RCC 7860 (cell line): ENCODE measurements around the gene CADPS2.

ENCODE experiments used
- DNase-seq: peaks from one replicate; pipeline ENCODE4 v3.0.0-alpha.2; 2015; ENCODE audit warnings: low spot score
- FAIRE-seq: peaks from 2 replicates; lab custom pipeline; 2012; peaks lifted over from hg19 to GRCh38; lab: Jason Lieb, UNC

CADPS2 gene

DNA sequence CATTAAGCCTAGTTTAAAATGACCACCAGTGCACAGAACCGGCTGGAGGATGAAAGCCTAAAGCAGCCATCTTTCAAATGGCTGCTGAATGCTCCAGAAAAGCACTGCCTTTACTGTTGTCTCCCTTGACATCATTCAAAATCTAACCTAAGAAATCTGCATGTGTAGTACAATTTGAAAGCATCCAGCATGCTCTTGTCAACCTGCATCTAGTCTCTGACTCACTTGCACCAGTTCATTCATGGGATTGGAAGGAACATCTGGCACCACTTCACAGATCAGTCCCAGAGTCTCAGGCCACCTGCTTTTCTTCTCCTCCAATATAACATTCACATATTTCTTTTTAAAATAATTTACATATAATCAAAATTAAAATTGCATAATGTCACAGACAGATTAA, 263.6 kb downstream of the CADPS2 start:
- DNase-seq: no peak
- FAIRE-seq: no peak

DNA sequence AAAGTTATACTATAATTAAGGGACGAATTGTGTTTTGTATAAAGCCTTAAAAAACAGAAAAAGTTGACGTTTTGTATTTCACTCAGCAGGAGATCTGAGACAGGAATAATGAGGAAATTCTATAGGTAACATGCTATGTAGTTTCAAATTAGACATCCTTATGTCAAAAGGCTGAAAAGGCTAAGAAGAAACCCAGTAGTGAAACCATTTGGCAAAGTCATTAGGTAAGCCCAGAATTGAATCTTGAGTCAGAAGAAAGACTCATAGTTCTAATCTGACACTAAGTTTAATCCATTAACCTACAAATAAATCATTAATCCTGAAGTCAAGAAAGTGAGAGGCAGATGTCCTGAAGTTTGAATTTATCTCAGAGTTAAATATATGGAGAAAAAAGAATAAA, 266.6 kb downstream of the CADPS2 start:
- no peak for FAIRE-seq
- DNase-seq: no peak

DNA sequence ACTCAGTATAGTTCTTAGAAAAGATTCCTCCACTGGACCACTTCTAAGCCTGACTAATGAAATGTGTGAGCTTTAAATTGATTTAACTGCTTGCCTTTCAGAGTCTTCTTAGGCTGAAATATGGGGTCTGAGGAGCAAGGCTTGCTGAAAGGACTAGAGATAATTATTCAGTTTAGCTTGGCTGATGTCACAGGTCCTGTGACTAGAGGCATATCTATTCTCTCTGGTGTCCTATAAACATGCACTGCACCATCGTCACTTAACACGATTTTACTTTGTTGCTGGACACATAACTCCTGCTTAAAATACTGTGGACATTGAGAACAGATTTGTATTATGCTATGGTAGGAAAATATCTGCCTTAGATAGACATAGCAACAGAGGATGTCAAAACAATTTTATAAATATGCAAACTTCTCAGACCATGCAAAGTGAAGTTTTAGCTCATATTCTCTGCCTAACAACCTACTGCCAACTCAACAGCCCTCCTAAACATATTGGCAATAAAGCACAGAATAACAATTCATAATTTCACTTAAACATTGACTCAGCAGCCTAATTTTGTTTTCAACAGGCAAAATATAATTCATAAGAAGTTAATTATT, 267.6 kb downstream of the CADPS2 start:
- DNase-seq: no peak
- FAIRE-seq: no peak

DNA sequence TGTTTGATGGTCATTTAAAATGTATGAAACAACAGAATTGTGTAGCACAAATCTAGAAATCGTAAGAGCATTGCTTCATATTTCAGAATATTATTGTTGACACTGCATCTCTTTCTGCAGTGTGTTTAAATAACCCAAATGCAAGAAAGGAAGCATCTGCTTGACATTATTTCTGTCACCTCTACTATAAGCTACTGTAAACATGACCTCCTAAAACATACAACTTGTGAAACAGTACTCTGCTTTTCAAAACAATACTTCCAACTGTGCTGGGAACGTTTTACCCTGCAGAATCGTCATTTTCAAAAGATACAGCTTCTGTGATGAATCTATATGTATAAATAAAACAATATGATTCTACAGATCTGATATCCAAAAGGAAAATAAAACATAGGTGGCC, 269.3 kb downstream of the CADPS2 start:
- FAIRE-seq (no peak), DNase-seq (no peak)

DNA sequence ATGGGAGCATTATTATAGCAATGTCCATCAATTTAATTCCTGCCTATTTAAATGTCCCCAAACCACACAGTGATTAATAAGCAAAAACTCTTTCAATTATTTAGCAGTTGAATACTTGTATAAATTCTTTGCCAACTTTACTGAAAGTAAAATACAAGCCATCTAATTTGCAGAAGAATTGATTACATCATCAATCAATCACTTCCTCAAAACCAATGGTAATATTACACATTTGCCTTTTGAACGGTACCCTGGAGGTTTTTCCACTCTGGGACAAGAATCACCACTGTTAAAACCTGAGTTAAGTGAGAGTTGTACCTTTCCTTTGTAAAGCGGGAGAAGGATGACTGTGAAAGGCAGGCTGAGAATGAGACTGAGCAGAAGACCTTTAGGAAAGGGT, 280.3 kb downstream of the CADPS2 start:
- FAIRE-seq (no peak), DNase-seq (no peak)

DNA sequence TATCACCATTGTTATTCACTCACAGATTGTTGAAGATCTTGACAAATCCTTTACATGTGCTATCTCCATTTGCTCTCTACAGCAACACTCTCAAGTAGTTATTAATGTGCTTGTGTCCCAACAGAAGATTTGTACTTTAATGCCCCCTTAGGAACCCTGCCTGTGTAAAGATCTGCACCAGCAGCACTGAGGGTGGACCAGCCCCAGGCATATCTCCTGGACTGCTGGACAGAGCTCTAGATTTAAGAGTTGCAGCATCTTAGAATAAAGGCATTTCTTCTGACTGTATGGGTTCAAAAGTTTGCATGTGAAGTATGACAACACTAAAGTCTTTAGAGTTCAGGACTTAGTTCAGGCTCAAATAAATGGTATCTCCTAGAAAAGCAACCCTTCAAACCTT, 282.0 kb downstream of the CADPS2 start:
- DNase-seq: no peak
- FAIRE-seq: no peak

DNA sequence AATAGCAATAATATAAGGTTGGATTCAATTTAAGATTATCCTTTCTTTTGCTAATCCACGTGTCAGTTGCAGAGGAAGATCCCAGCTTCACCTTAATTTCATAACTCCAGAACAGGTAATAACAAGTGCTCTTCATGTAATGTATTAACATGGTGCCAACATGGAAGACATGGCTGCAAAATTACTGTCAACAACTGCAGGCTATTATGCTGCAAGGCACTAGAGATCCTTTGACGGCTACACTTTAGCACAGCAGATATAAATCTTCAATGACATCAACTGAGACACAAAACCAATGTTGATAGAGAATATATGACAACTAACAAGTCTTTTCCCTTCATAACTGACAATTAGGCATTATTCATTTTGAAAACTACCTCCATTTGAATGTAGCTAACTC, 283.5 kb downstream of the CADPS2 start:
- DNase-seq (no peak), FAIRE-seq (no peak)

DNA sequence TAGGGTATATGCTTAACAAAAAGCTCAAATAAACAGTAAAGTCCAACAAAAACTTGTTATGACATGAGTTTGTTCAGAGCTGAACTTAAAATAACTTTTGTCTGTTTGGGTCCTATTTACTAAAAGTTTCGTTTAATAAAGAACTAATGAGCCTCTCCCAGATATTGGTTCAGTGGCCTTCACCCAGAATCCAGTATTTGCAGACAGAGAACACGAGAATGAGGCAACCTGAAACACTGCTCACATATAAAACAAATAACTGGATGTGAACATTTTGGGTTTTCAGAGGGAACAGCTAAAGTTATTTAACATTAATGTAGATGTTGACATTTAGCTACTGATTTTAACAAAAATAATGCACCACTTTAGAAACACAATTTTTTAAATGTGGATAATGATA, 285.6 kb downstream of the CADPS2 start:
- DNase-seq (no peak), FAIRE-seq (no peak)

DNA sequence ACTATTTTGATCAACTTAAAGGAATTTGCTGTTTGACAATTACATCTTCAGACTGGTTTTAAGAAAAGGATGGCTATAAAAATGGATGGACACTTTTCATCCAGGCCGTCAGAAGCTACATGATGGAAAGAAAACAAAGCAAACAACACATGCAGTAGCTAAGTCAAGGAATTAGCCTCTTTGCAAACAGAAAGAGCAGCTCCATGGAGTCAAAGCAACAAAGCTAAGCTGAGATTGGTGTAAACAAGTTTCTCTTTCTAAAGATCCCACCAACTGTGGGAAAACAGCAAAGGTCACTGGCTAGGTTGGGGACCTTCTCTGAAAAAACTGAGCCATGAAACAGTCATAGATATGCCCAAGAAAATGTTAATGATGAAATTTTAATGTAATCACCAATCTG, 286.2 kb downstream of the CADPS2 start:
- DNase-seq (no peak), FAIRE-seq (no peak)

DNA sequence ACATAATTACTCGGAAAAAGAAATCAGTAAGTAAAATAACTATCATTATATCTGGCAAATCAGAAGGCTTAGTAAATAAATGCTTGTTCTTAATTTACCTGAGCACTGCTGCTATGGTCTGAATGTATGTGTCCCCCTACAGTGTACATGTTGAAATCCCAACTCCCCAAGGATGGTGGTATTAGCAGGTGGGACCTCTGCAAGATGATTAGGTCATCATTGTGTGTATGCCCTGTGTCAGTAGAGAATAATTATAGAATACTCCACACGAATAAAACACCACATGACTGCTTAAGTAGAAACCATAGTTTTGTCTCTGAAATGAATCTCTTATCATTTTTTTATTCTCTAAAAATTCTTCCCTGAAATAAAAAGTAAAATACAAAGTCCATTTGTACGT, 289.0 kb downstream of the CADPS2 start:
- no peak for FAIRE-seq

DNA sequence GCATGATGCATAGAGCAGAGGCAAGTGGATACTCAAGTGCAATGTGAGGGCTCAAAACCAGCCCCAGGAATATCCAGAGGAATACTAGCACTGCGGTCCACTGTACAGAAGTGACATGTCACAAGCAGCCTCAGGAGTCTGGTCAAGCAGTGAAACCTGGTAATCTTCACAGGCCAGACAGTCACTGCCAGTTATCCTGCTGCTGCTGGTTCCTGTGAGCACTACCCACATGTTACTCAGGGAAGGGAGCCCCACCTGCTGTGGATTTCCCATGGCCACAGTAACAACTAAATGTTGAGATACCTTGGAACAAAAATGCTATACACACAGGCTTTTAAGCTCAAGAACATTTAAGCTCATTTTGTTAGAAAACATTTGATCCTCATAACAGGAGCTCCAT, 290.4 kb downstream of the CADPS2 start:
- DNase-seq (no peak), FAIRE-seq (no peak)

More for the DNA sequence above, 289.0 kb downstream of the CADPS2 start:
- DNase-seq: no peak

DNA sequence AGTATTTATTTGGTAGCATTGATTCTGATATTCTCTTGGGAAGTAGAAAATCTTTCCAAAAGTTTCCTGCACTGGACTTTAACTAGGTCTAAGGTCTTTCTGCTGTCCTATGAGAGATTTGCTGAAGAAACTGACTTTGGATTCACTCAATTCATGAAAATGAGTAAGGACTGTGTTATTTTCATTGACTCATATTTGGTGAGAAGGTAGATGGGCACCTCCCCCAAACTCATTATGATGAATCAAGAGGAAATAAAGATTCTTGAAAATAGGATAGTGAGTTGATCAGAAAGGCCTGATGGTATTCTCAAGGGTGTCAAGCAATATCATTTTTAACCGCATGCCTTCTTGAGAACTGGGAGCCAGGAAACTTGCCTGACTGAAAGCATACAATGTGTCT, 297.6 kb downstream of the CADPS2 start:
- FAIRE-seq (no peak), DNase-seq (no peak)

DNA sequence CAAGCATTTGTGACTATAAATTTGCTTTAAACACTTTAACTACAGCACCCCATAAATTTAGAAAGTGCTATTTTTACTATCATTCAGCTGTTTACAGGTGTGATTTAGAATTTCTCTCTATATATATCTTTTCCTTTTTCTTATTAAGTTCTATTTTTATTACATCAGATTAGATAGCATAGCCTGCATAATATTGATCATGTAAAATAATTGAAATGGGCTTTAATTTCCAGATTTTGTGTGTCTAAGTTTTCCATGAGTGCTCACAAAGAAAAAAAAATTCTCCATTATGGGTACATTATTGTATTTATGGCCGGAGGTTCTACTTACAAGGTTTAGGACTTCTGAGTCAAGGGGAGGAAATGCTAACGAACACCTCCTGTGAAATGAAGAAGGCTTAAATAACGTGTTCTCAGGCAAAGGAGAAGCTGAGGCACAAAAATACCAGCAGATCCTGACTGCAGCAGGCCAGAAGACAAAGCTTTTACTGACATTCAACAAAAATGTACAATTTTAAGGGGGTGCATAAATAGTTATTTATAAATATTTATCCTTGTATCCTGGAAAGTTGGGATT, 301.5 kb downstream of the CADPS2 start:
- FAIRE-seq: no peak
- DNase-seq: no peak

DNA sequence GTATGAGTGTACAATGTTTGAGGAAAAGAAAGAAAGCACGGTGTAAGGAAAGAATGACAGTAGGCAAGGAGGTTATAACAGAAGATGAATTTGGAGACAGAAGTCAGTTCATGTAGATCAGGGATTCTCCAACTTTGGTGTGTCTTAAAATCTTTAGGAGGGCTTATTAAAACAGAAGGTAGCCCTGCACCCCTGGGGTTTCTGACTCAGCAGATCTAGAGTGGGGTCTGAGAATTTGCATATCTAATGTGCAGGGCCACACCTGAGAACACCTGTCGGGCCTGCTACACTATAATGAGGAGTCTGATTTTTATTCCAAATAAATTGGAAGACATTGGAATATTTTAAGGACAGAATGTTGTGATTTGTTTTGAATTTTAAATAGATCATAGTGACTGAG, 307.9 kb downstream of the CADPS2 start:
- no peak for FAIRE-seq
- DNase-seq: no peak

DNA sequence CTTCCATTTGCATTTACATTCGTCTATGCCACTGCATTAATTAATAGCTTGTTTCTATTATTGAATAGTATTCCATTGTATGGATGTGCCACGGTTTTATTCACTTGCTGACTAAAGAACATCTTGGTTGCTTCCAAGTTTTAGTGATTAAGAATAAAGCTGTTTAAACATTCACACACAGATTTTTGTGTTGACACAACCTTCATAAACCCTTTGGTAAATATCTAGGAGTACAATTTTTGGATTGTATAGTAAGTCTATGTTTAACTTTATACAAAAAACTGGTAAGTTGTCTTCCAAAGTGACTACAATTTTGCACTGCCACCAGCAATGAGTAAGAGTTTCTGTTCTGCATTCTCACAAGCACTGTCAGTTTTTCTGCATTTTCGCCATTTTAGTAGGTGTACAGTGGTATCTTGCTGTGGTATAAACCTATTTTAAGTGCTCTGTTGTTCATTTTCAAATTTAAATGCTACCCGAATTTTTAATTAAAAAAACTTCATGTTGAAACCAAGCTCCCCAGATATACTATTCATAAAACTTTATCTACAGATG, 308.7 kb downstream of the CADPS2 start:
- DNase-seq (no peak), FAIRE-seq (no peak)

DNA sequence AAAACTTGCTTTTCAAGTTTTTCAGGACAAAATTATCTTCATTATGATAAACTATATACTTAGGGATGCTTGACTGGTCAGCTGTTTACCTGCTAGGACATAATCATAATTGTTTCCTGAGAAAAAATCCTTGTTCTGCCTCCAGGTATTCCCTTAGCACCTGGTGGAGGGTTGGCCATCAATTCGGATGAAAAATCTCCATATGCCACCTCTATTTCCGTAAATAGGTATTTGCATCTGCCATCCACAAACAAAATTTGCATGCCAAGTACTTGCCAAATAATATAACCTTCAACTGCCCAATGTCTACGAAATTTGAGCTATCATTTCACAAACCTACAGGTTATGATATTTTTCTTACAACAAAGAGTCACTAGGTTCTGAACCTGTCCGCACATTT, 313.6 kb downstream of the CADPS2 start:
- no peak for DNase-seq

DNA sequence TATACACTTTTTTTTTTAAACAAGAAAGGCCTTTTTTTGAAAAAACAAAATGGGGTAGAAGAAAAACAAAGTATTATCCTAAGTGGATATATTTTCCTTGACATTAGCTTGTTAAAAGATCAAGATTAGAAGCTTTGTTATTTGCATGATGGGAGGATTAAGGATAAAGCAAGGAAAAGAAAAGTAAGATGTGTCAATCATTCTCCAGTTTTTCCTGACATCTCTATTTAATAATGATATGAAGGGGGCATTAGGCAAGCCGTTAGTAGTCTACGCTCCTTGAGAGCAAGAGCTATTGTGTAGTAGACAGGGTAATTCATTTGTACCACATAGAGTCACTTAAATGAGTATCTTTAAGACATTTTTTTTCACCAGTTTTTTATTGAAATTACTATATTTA, 324.9 kb downstream of the CADPS2 start:
- FAIRE-seq: no peak
- DNase-seq: no peak

More for the DNA sequence above, 313.6 kb downstream of the CADPS2 start:
- FAIRE-seq: no peak

DNA sequence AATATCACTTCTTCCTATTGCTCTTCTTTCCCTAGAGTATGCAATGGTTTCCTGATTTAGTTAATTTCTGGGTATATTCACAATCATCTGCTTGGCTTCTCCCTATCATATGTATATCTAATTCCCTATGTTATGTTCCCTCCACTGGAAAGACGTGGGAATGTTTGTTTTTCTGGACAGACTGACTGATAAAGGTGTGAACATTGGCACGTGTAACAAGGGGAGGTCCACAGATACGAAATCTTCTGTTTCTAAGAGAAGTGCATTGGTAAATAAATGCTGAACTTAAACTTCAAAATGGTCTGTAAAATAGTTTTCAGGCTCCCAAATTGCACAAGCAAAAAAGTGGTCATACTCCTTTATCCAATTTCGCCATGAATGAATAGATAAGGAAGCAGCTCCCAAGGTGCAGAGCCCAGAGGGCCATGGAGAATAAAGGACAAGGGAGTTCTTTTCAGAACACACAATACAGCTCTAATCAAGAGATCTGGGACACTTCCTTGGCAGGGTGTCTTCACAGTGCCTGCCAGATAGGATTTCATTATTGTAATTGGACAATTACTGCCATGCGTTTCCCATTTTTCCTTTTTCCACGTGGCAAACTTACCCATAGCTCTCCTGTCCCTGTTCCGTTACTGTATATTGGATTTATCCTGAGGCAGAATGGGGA, 329.3 kb downstream of the CADPS2 start:
- DNase-seq (no peak), FAIRE-seq (no peak)

DNA sequence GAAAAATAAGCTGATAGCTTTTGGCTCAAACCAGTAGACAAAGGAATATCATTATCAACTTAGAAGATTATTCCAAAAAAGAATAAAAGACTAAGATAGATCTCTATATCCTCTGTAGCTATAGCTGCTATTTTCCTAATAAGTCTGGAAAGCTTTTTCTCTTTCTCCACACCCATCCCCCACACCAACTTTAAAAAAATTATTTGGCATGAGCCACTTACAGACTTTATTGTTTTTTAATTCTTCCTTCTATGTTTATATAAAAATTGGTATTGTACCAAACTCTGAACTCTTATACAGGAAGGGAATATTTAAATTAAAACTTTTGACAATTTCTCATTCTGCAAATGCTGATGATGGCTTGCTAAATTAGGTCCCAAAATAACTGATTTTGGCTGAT, 330.0 kb downstream of the CADPS2 start:
- FAIRE-seq: no peak
- DNase-seq: no peak

DNA sequence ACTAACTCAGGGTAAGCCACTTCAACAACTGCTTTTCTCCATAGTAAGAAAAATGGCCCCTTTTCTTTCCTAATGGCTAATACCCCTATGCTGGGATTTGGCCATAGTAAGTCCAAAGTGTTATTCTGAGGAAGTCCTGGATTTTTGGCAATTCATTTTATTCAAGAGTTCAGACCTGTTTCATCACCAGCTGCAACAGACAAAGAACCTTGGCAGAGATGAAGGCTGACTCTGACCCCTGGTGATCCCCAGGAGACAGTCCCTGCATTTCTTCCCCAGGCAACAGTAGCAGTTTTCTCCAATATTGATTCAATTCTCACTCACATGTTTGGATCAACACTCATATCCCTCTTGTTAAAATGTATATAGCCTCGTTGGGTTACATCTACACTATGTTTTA, 332.5 kb downstream of the CADPS2 start:
- FAIRE-seq (no peak), DNase-seq (no peak)

DNA sequence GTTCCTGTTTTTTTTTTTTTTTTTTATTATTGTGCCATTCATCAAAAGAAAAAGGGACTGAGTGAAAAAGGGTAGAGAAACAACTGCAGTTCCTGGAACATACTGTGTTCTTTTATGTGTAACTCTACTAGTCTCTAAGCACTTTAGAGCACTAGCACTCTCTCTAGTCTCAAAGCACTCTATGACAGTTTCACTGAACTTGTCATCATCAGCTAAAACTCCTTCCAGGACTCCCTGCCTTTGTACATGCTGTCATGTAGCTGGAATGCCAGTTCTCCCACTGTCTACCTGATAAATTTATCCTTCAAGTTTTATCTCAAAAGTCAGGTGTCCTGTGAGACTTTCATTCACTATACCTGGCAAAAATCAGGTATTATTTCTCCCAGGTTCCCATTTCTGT, 333.5 kb downstream of the CADPS2 start:
- FAIRE-seq: no peak

DNA sequence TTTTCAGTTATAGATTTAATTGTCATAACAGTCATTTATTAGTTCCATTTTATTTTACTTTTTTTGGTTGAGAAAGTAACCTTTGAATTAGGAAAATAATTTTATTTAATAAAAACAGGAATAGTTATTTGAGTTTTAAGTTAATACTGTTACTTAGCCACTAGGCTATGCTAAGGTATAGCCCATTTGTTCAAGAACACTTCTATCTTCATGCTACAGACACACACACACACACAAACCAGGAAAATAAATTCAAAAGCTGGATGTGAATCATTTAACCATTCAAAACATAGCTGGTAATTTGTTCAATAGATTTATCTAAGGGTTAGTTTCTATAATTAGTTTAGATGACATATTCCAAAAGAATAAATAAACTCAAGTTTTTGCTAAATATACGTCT, 335.7 kb downstream of the CADPS2 start:
- FAIRE-seq: no peak
- DNase-seq: no peak

More for the DNA sequence above, 333.5 kb downstream of the CADPS2 start:
- DNase-seq: no peak
